ENCODE data around the gene CACNA1F. TPM values are rescaled to one million over a fixed set of nuclear protein-coding genes. Genes with fewer than 3 reads are reported as not detected.

CACNA1F gene
- total and polyA plus RNA-seq, 2 experiments from 2014 or later: 0.02 to 0.45 TPM

DNA sequence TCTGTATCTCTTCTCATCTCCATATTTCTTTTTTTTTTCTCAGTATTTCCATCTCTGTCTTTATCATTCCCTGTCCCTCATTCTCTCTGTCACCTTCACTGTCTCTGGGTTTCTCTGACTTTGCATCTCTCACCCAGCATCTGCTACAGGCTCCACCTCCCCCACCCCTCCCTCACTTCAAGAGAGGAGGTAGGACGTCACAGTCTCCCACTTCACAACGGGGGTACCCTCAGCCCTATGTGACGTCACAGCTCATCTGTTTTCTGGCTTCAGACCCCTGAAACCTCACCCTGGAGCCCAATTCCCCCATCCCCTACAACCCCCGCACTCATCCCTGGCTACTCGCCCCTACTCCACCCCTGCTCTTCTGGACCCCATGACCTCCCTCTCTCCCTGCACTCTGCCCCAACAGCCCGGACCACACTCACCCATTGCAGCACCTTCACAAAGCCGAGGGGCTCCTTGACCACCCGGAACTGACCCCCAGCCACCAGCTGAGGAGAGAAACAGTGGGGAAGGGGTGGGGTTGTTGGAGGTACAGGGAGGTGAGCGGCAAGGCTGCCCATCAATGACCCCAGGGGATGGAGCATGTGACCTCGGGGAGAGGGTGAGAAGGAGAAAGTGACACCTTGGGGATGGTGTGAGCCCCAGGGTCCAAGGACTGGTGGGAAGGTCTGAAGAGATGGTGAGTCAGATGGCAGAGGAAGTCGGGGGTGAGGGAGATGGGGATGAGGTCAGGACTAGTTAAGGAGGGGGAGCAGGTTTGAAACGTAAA lies 34.4 kb downstream of the CACNA1F start:
- Histone ChIP-seq H3K9me3 (ENCODE audit: low read depth) (peaks cover 3% of the 10 kb centered on the region), H3K36me3 (no peaks in the 10 kb centered on the region), H3K27ac (no peak overlapping the region), H3K4me1 (ENCODE audit: low read depth) (peaks cover 2% of the 10 kb centered on the region), H3K27me3 (peaks cover 13% of the 10 kb centered on the region), H3K4me3 (no peak overlapping the region)
- TF ChIP-seq, protein P1, sequence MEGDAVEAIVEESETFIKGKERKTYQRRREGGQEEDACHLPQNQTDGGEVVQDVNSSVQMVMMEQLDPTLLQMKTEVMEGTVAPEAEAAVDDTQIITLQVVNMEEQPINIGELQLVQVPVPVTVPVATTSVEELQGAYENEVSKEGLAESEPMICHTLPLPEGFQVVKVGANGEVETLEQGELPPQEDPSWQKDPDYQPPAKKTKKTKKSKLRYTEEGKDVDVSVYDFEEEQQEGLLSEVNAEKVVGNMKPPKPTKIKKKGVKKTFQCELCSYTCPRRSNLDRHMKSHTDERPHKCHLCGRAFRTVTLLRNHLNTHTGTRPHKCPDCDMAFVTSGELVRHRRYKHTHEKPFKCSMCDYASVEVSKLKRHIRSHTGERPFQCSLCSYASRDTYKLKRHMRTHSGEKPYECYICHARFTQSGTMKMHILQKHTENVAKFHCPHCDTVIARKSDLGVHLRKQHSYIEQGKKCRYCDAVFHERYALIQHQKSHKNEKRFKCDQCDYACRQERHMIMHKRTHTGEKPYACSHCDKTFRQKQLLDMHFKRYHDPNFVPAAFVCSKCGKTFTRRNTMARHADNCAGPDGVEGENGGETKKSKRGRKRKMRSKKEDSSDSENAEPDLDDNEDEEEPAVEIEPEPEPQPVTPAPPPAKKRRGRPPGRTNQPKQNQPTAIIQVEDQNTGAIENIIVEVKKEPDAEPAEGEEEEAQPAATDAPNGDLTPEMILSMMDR (IDR thresholded peaks at IDR 0.05; ENCODE audit: low read depth, low read length): no peak
- DNase-seq (ENCODE audit: low read depth in 1 of 2, low spot score in 1 of 2): no peak

DNA sequence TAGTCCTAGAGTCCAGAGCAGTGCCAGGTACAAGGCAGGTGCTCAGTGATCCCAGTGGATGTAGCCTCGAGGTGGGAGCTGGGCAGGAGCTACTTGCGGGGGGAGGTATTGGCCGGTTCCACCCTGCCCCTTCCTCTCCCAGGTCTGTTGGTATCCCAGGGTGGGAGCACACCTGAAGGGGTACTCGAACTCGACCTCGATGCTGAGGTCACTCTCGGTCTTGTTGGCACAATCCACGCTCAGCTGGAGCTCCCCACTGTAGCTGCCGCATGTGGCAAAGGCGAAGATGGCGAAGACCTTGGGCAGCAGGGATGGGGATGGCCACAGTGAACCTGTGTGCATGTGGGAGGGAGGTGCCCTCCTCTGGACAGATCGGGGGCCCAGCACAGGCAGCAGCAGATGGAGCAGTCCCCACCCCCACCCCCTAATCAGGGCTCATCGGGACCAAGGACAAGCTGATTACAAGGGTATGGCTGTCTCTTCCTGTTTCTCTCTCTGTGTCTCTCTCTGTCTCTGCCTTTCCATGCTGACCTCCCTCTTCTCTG lies 35.5 kb downstream of the CACNA1F start:
- H3K9me3 ChIP-seq (ENCODE audit: low read depth): peaks cover 3% of the 10 kb centered on the region
- DNase-seq (ENCODE audit: low read depth in 1 of 2, low spot score in 1 of 2): no peak
- peaks cover 2% of the 10 kb centered on the region for H3K4me1 ChIP-seq (ENCODE audit: low read depth)
- peaks cover 13% of the 10 kb centered on the region for H3K27me3 ChIP-seq
- no peak overlapping the region for H3K27ac ChIP-seq
- H3K4me3 ChIP-seq: no peak overlapping the region
- TF ChIP-seq, protein P1 (IDR thresholded peaks at IDR 0.05; ENCODE audit: low read depth, low read length): no peak
- no peaks in the 10 kb centered on the region for H3K36me3 ChIP-seq

- H3K9me3 ChIP-seq (ENCODE audit: low read depth): peaks cover 3% of the 10 kb centered on the region
- peaks cover under 1% of the 10 kb centered on the region for H3K27me3 ChIP-seq
- H3K4me1 ChIP-seq (ENCODE audit: low read depth): no peaks in the 10 kb centered on the region
- no peak overlapping the region for H3K4me3 ChIP-seq
- TF ChIP-seq, protein P1 (IDR thresholded peaks at IDR 0.05; ENCODE audit: low read depth, low read length): no peak
- no peak overlapping the region for H3K27ac ChIP-seq
- no peaks in the 10 kb centered on the region for H3K36me3 ChIP-seq
- peak in 1 of 2 donors; percentile 7 for DNase-seq (ENCODE audit: low read depth in 1 of 2, low spot score in 1 of 2)
These were observed 39.6 kb downstream of the CACNA1F start for GRCh38 chrX:49193542-49193964.

GRCh38 chrX:49192722-49193328 lies 40.3 kb downstream of the CACNA1F start:
- Histone ChIP-seq H3K9me3 (ENCODE audit: low read depth) (peaks cover 3% of the 10 kb centered on the region), H3K4me3 (no peak overlapping the region), H3K4me1 (ENCODE audit: low read depth) (no peaks in the 10 kb centered on the region), H3K27me3 (no peaks in the 10 kb centered on the region), H3K27ac (no peak overlapping the region), H3K36me3 (no peaks in the 10 kb centered on the region)
- peak in 1 of 2 donors; percentile 56 for DNase-seq (ENCODE audit: low read depth in 1 of 2, low spot score in 1 of 2)
- TF ChIP-seq, protein P1 (IDR thresholded peaks at IDR 0.05; ENCODE audit: low read depth, low read length): peak; percentile 54

DNA sequence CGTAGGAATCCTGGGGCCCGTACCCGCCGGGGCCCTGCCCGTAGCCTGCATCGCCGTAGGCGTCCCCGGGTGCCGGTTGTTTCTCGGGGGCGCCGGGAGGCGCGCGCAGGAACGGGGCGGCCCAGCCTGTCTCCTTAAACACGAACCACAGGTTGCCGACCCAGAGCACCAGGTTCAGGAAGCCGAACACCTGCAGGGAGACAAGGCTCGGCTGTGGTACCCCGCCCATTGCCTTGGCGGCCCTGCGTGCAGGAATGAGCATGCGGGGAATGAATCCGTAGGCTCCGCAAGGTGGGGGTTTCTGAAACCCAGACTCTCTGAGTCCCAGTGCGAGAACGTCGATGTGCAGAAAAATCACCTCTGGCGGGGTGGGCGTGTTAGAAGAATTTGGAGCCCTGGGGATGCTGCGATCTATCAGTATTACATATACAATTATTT lies 41.5 kb downstream of the CACNA1F start:
- TF ChIP-seq, protein P1 (IDR thresholded peaks at IDR 0.05; ENCODE audit: low read depth, low read length): no peak
- no peak for DNase-seq (ENCODE audit: low read depth in 1 of 2, low spot score in 1 of 2)
- Histone ChIP-seq H3K27me3 (no peaks in the 10 kb centered on the region), H3K4me1 (ENCODE audit: low read depth) (no peaks in the 10 kb centered on the region), H3K27ac (peak overlapping the region; percentile 90), H3K9me3 (ENCODE audit: low read depth) (no peaks in the 10 kb centered on the region), H3K36me3 (no peaks in the 10 kb centered on the region), H3K4me3 (peak overlapping the region; percentile 56)
